ENCODE data around the gene VAMP8.

VAMP8 gene

DNA sequence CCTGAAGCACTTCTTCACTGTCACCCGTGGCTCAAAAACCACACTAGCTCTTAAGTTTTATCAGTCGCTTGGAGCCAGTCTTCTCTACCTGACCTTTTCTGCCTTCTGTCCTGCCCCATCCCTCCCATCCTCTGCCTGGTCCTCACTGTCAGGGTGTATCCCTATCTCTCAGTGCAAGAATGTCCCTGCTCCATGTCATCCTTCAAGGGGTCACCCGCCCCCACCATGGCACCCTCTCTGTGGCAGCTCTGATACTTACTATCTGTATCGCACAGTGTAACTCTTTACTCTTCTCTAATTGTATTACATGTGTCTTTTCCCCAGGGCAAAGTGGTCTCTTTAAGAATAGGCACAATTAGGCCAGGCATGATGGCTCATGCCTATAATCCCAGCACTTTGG lies 11.3 kb downstream of the VAMP8 start:
- H3K27ac ChIP-seq (ENCODE audit: low read length) = no peak overlapping the region
- no peaks in the 10 kb centered on the region for H3K9me3 ChIP-seq (replicated peaks; ENCODE audit: insufficient read depth, low read length)
- no peaks in the 10 kb centered on the region for H4K20me1 ChIP-seq (ENCODE audit: insufficient read depth, low read length)
- no peaks in the 10 kb centered on the region for H3K36me3 ChIP-seq (replicated peaks; ENCODE audit: insufficient read depth, low read length)
- H3K4me3 ChIP-seq (ENCODE audit: low read length) = no peak overlapping the region
- H2AFZ ChIP-seq (ENCODE audit: low read length) = no peak overlapping the region
- H3K27me3 ChIP-seq (replicated peaks; ENCODE audit: insufficient read depth, low read length) = no peaks in the 10 kb centered on the region
- H3K9ac ChIP-seq (ENCODE audit: low read length) = no peak overlapping the region
- H3K79me2 ChIP-seq (ENCODE audit: low read length) = no peaks in the 10 kb centered on the region
- no peak for TF ChIP-seq EZH2phosphoT487 (IDR thresholded peaks at IDR 0.05; ENCODE audit: low read length)
- TF ChIP-seq, protein P1, sequence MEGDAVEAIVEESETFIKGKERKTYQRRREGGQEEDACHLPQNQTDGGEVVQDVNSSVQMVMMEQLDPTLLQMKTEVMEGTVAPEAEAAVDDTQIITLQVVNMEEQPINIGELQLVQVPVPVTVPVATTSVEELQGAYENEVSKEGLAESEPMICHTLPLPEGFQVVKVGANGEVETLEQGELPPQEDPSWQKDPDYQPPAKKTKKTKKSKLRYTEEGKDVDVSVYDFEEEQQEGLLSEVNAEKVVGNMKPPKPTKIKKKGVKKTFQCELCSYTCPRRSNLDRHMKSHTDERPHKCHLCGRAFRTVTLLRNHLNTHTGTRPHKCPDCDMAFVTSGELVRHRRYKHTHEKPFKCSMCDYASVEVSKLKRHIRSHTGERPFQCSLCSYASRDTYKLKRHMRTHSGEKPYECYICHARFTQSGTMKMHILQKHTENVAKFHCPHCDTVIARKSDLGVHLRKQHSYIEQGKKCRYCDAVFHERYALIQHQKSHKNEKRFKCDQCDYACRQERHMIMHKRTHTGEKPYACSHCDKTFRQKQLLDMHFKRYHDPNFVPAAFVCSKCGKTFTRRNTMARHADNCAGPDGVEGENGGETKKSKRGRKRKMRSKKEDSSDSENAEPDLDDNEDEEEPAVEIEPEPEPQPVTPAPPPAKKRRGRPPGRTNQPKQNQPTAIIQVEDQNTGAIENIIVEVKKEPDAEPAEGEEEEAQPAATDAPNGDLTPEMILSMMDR (IDR thresholded peaks at IDR 0.05; ENCODE audit: low read length) = no peak
- no peak for TF ChIP-seq EZH2 (optimal IDR thresholded peaks at IDR 0.05; ENCODE audit: low read depth, low read length)
- H3K4me1 ChIP-seq (ENCODE audit: low read length) = no peaks in the 10 kb centered on the region
- no peaks in the 10 kb centered on the region for H3F3A ChIP-seq (ENCODE audit: insufficient read depth, low read length)
- H3K9me2 ChIP-seq (replicated peaks; ENCODE audit: insufficient read depth, low read length) = no peaks in the 10 kb centered on the region
- H3K4me2 ChIP-seq (ENCODE audit: low read depth, low read length) = no peak overlapping the region
- DNase-seq = no peak

DNA sequence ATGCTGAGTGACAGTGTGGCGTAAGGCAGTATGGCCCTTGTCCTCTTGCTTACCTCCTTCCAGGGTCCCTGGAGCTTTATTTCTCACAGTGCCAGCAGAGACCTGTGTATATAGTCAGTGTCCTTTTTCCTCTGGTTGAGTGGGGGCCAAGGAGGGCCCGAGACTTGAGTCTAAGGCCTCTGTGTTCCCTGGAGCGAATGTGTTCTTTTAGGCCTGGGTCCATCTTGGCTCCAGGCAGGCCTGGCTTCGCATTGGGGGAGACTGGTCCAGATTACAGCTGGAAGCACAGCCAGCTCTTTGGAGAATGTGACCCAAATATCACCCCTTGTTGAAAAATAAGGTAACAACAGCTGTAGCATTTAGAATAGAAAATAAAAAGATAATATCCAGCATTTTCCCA lies 11.8 kb downstream of the VAMP8 start:
- TF ChIP-seq, protein P1 (IDR thresholded peaks at IDR 0.05; ENCODE audit: low read length) = no peak
- TF ChIP-seq EZH2phosphoT487 (IDR thresholded peaks at IDR 0.05; ENCODE audit: low read length) (no peak), EZH2 (optimal IDR thresholded peaks at IDR 0.05; ENCODE audit: low read depth, low read length) (no peak)
- Histone ChIP-seq H3F3A (ENCODE audit: insufficient read depth, low read length) (no peaks in the 10 kb centered on the region), H3K36me3 (replicated peaks; ENCODE audit: insufficient read depth, low read length) (no peaks in the 10 kb centered on the region), H3K9ac (ENCODE audit: low read length) (no peak overlapping the region), H3K27me3 (replicated peaks; ENCODE audit: insufficient read depth, low read length) (no peaks in the 10 kb centered on the region), H3K27ac (ENCODE audit: low read length) (no peak overlapping the region), H3K4me3 (ENCODE audit: low read length) (no peak overlapping the region), H3K4me2 (ENCODE audit: low read depth, low read length) (no peak overlapping the region), H3K9me2 (replicated peaks; ENCODE audit: insufficient read depth, low read length) (no peaks in the 10 kb centered on the region), H3K9me3 (replicated peaks; ENCODE audit: insufficient read depth, low read length) (no peaks in the 10 kb centered on the region), H3K79me2 (ENCODE audit: low read length) (no peaks in the 10 kb centered on the region), H3K4me1 (ENCODE audit: low read length) (no peaks in the 10 kb centered on the region), H4K20me1 (ENCODE audit: insufficient read depth, low read length) (no peaks in the 10 kb centered on the region), H2AFZ (ENCODE audit: low read length) (no peak overlapping the region)
- no peak for DNase-seq

DNA sequence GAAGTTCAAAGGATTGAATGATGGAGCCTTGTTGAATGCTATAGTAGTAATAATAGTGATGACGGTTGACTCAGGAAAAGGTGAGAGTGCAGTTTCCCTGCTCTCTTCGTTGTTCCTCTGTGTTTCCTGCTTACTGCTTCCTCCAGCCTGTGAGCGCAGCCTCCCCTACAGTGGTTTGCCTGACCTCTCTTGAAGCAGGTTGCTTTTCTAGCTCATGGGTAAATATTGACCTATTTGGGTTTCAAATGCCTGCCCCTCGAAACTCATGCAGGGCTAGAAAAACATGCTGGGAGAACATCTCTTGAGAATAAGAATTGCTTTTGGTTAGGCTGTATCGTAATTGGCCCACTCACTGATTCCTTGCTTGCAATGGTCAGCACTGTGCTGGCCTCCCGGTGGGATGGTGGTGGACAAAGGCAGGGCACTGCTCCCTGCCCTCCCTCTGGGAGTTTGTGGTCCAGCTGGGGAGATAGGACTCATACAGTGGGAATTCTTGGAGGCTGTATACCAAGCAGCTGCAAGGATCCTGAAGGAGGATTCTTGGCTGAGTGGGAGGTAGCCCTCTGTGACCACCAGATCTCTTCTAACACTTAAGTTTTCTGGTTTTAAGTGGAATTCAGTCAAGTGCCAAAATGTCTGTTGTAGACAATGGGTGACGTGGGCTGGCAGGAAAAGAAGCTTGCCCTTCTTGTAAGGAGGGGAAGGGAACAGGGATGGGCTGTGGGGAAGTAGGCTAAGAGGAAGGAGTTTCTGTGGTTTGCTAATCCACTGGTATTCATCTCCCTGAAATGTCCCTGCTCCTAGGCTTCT lies 12.8 kb downstream of the VAMP8 start:
- H3K27ac ChIP-seq (ENCODE audit: low read length) = no peak overlapping the region

More for the DNA sequence above, 12.8 kb downstream of the VAMP8 start:
- H3K9me3 ChIP-seq (replicated peaks; ENCODE audit: insufficient read depth, low read length) = no peaks in the 10 kb centered on the region
- H3K4me1 ChIP-seq (ENCODE audit: low read length) = no peaks in the 10 kb centered on the region
- H4K20me1 ChIP-seq (ENCODE audit: insufficient read depth, low read length) = no peaks in the 10 kb centered on the region
- no peaks in the 10 kb centered on the region for H3K9me2 ChIP-seq (replicated peaks; ENCODE audit: insufficient read depth, low read length)
- H3K27me3 ChIP-seq (replicated peaks; ENCODE audit: insufficient read depth, low read length) = no peaks in the 10 kb centered on the region
- no peaks in the 10 kb centered on the region for H3F3A ChIP-seq (ENCODE audit: insufficient read depth, low read length)
- no peak for DNase-seq
- TF ChIP-seq EZH2phosphoT487 (IDR thresholded peaks at IDR 0.05; ENCODE audit: low read length) (no peak), EZH2 (optimal IDR thresholded peaks at IDR 0.05; ENCODE audit: low read depth, low read length) (no peak)
- TF ChIP-seq, protein P1 (IDR thresholded peaks at IDR 0.05; ENCODE audit: low read length) = no peak
- H3K4me3 ChIP-seq (ENCODE audit: low read length) = no peak overlapping the region
- H3K79me2 ChIP-seq (ENCODE audit: low read length) = no peaks in the 10 kb centered on the region
- no peaks in the 10 kb centered on the region for H3K36me3 ChIP-seq (replicated peaks; ENCODE audit: insufficient read depth, low read length)
- no peak overlapping the region for H2AFZ ChIP-seq (ENCODE audit: low read length)
- H3K4me2 ChIP-seq (ENCODE audit: low read depth, low read length) = no peak overlapping the region
- no peak overlapping the region for H3K9ac ChIP-seq (ENCODE audit: low read length)

Data from MM.1S (cell line).